T47D (cell line): ENCODE data around the gene MUC5B.
"Not testable (repeated sequence)": the region's sequence is repeated elsewhere in the genome, so short reads cannot be mapped to it uniquely, and the experiment has no call there.

Experiments
- DNase-seq, 2 experiments: peaks; one replicate each; pipeline versions ENCODE4 v3.0.0 to v3.0.0-alpha.2; 2011 to 2012; ENCODE audit warnings: low read depth in 1 of 2, low spot score in 1 of 2
- JUND ChIP-seq: IDR thresholded peaks from 2 replicates; pipeline ENCODE4 v1.6.1; 2012; ENCODE audit warnings: low read depth
- in situ Hi-C: cut with HindIII; loops from 2 replicates; pipeline ENCODE4 v1.10.0; 2016; ENCODE audit warnings: low sequenced_read_pairs, low pct_unique_long_range_greater_than_20kb

Gene MUC5B

DNA sequence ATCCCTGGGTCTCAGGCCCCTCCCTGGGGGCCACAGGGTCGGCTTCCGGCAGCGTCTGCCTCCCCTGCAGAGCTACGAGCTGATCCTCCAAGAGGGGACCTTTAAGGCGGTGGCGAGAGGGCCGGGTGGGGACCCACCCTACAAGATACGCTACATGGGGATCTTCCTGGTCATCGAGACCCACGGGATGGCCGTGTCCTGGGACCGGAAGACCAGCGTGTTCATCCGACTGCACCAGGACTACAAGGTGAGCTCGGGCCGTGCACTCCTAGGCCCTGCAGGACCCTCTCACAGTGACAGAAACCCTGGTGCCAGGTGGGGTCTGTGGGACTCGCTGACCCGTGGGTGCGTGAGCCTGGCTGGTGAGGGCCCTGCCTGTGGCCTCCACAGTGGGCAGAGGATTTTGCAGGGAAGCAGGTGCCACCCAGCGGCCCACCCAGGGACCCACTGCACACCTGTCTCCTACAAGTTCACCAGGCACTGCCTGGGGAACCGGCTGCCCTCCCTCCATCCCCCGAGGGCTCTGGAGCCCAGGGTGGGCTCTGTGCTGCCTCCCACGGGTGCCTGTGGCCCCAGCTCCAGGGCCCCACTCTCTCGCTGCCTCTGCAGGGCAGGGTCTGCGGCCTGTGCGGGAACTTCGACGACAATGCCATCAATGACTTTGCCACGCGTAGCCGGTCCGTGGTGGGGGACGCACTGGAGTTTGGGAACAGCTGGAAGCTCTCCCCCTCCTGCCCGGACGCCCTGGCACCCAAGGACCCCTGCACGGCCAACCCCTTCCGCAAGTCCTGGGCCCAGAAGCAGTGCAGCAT lies 13.7 kb downstream of the MUC5B start:
- DNase-seq, result no peak
- in situ Hi-C loops, result no loop called here
- no peak for TF ChIP-seq JUND

DNA sequence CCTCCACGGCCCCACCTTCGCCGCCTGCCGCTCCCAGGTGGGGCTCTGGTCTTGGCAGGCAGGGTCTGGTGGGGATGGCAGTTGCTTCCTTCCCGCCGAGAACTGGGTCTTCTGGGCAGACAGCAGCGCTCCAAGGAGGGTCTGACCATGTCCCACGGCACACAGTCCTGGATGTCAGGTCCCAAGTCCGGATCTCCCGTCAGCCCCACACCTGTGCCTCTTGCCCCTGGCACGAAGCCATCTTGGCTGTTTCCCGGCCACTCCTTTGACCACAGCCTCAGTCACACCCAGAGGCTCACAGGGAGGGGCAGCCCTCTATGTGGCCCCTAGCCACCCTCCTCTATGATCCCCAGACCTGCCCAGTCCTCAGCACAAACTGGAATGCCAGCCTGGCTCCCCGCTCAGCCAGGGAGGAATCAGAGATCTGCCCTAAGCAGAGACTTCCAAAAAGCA lies 14.3 kb downstream of the MUC5B start:
- in situ Hi-C loops, result no loop called here
- no peak for TF ChIP-seq JUND
- no peak for DNase-seq

DNA sequence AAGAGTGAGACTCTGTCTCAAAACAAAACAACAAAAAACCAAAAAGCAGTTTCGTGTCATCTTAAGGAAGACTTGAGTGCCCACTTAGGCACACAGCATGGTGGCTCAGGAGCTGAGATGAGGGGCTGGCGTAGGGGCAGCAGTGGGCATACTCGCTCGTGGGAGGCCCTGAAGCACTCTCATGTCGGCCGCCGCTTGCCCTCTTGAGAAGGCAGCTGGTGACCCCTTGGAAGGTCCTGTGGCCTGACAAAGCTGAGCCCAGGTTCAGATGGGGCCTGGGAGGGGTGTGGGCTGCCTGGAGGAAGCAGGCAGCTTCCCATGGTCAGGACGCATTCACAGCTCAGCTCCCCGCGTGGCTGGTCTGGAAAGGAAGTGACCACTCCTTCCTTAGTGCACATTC lies 15.0 kb downstream of the MUC5B start:
- in situ Hi-C loops, result no loop called here
- no peak for TF ChIP-seq JUND
- DNase-seq, result no peak

GRCh38 chr11:1238767-1239595 lies 16.1 kb downstream of the MUC5B start:
- peak; percentile 85 to 89 for DNase-seq
- no peak for TF ChIP-seq JUND
- in situ Hi-C loops, result no loop called here

- no peak for TF ChIP-seq JUND
- DNase-seq, result no peak
- in situ Hi-C loops, result no loop called here
These were observed 16.8 kb downstream of the MUC5B start for GRCh38 chr11:1239596-1240205.

GRCh38 chr11:1240771-1241170 lies 17.9 kb downstream of the MUC5B start:
- no peak for TF ChIP-seq JUND
- in situ Hi-C loops, result no loop called here
- DNase-seq, result no peak

- DNase-seq, result no peak
- in situ Hi-C loops, result no loop called here
- no peak for TF ChIP-seq JUND
These were observed 18.8 kb downstream of the MUC5B start for GRCh38 chr11:1241706-1242105.

DNA sequence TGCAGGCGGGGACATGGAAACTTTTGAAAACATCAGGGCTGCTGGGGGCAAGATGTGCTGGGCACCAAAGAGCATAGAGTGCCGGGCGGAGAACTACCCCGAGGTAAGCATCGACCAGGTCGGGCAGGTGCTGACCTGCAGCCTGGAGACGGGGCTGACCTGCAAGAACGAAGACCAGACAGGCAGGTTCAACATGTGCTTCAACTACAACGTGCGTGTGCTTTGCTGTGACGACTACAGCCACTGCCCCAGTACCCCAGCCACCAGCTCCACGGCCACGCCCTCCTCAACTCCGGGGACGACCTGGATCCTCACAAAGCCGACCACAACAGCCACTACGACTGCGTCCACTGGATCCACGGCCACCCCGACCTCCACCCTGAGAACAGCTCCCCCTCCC lies 19.4 kb downstream of the MUC5B start:
- in situ Hi-C loops, result no loop called here
- DNase-seq, result no peak
- TF ChIP-seq JUND, result no peak

- DNase-seq, in situ Hi-C loops: not testable (repeated sequence)
These were observed 19.9 kb downstream of the MUC5B start for GRCh38 chr11:1242751-1243150.

GRCh38 chr11:1243521-1243920 lies 20.7 kb downstream of the MUC5B start:
- in situ Hi-C loops, DNase-seq: not testable (repeated sequence)

DNA sequence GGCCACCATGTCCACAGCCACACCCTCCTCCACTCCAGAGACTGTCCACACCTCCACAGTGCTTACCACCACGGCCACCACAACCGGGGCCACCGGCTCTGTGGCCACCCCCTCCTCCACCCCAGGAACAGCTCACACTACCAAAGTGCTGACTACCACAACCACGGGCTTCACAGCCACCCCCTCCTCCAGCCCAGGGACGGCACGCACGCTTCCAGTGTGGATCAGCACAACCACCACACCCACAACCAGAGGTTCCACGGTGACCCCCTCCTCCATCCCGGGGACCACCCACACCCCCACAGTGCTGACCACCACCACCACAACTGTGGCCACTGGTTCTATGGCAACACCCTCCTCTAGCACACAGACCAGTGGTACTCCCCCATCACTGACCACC lies 21.7 kb downstream of the MUC5B start:
- DNase-seq, in situ Hi-C loops: not testable (repeated sequence)

DNA sequence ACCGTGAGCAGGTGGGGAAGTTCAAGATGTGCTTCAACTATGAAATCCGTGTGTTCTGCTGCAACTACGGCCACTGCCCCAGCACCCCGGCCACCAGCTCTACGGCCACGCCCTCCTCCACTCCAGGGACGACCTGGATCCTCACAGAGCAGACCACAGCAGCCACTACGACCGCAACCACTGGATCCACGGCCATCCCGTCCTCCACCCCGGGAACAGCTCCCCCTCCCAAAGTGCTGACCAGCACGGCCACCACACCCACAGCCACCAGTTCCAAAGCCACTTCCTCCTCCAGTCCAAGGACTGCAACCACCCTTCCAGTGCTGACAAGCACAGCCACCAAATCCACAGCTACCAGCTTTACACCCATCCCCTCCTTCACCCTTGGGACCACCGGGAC lies 22.9 kb downstream of the MUC5B start:
- DNase-seq, in situ Hi-C loops: not testable (repeated sequence)

GRCh38 chr11:1246301-1246700 lies 23.4 kb downstream of the MUC5B start:
- DNase-seq, in situ Hi-C loops: not testable (repeated sequence)

- in situ Hi-C loops, DNase-seq: not testable (repeated sequence)
These were observed 24.2 kb downstream of the MUC5B start for GRCh38 chr11:1247026-1247425.

GRCh38 chr11:1248951-1249350 lies 26.1 kb downstream of the MUC5B start:
- DNase-seq, in situ Hi-C loops: not testable (repeated sequence)

GRCh38 chr11:1250411-1250810 lies 27.5 kb downstream of the MUC5B start:
- in situ Hi-C loops, DNase-seq: not testable (repeated sequence)
